GM12878 (cell line): Measurements from ENCODE around the gene ERC2. TPM values are rescaled to one million over a fixed set of nuclear protein-coding genes. Genes with fewer than 3 reads are reported as not detected.

Experiments
- ATAC-seq: fragments of 200-7000 bp; cut with Tn5 transposase; 3 replicates; pipeline ENCODE4 v1.9.1; 2020; ENCODE audit warnings: mild to moderate bottlenecking, moderate library complexity
- BruUV-seq: library from RNA; stranded (reverse); fragments of 400-500 nt; replicated peaks from 2 replicates; lab custom pipeline; 2021; lab: Mats Ljungman, UMichigan
- CTCF ChIA-PET: fragments of 300-600 bp; sonication (Branson Sonifier 250); formaldehyde crosslinking; extraction: SDS; loops from one replicate; lab custom pipeline; 2021; ENCODE audit warnings: inconsistent platforms; lab: Yijun Ruan, JAX
- POLR2A ChIA-PET: fragments of 350-600 bp; formaldehyde crosslinking; extraction: SDS; loops from one replicate; lab custom pipeline; 2021; ENCODE audit warnings: inconsistent platforms; lab: Charles Lee
- RAD21 ChIA-PET: fragments of 300-600 bp; sonication (Branson Sonifier 250); formaldehyde crosslinking; loops from one replicate; lab custom pipeline; 2023; ENCODE audit warnings: antibody characterized with exemption; ENCODE audit not compliant: unreplicated experiment; lab: Charles Lee
- SMC1A ChIA-PET: fragments of 300-600 bp; sonication (Branson Sonifier 250); formaldehyde crosslinking; loops from one replicate; lab custom pipeline; 2023; ENCODE audit not compliant: unreplicated experiment, uncharacterized antibody; lab: Charles Lee
- DNase-seq: peaks from one replicate; pipeline ENCODE4 v3.0.0-alpha.2; 2011; ENCODE audit warnings: low read depth, low spot score
- FAIRE-seq: peaks from 3 replicates; lab custom pipeline; 2011; peaks lifted over from hg19 to GRCh38; lab: Jason Lieb, UNC
- H2AFZ ChIP-seq: 2 replicates; pipeline ENCODE4 v1.6.0; 2011; ENCODE audit warnings: low read depth, low read length, control low read depth; ENCODE audit not compliant: control insufficient read depth
- H3K27ac ChIP-seq: 2 replicates; pipeline ENCODE4 v1.5.1; 2011; ENCODE audit warnings: control low read depth; ENCODE audit not compliant: control insufficient read depth, insufficient read depth
- H3K27me3 ChIP-seq, 2 experiments: replicated peaks in 1 of 2; 2 replicates each; pipeline versions ENCODE4 v1.6.0 to v1.6.1; 2011; ENCODE audit warnings: low read length in 1 of 2; ENCODE audit not compliant: control insufficient read depth in 2 of 2, insufficient read depth in 2 of 2
- H3K36me3 ChIP-seq, 2 experiments: 2 replicates each; pipeline ENCODE4 v1.5.1; 2011; ENCODE audit warnings: low read length in 1 of 2; ENCODE audit not compliant: control insufficient read depth in 2 of 2, insufficient read depth in 2 of 2
- H3K4me1 ChIP-seq: 2 replicates; pipeline ENCODE4 v1.6.1; 2011; ENCODE audit warnings: mild to moderate bottlenecking, low read length, moderate library complexity, mixed read lengths; ENCODE audit not compliant: control insufficient read depth, insufficient read depth
- H3K4me2 ChIP-seq: 2 replicates; pipeline ENCODE4 v1.6.0; 2011; ENCODE audit warnings: control low read depth; ENCODE audit not compliant: control insufficient read depth, insufficient read depth
- H3K4me3 ChIP-seq: fragments of 200-600 bp; sonication (generic); 2 replicates; pipeline ENCODE4 v1.5.1; 2016
- H3K79me2 ChIP-seq: 2 replicates; pipeline ENCODE4 v1.6.0; 2011; ENCODE audit warnings: low read length; ENCODE audit not compliant: control insufficient read depth, insufficient read depth
- H3K9ac ChIP-seq: 2 replicates; pipeline ENCODE4 v1.8.0; 2011; ENCODE audit warnings: low read length, control low read depth, mixed read lengths; ENCODE audit not compliant: control insufficient read depth, insufficient read depth
- H3K9me3 ChIP-seq: replicated peaks from 3 replicates; pipeline ENCODE4 v1.5.1; 2011; ENCODE audit warnings: mild to moderate bottlenecking, low read length; ENCODE audit not compliant: control insufficient read depth, insufficient read depth
- H4K20me1 ChIP-seq: 2 replicates; pipeline ENCODE4 v1.6.0; 2011; ENCODE audit not compliant: control insufficient read depth, insufficient read depth
- ATF7 ChIP-seq: fragments of 450-650 bp; IDR thresholded peaks from 2 replicates; pipeline ENCODE4 v1.6.1; 2016; ENCODE audit warnings: low read depth, mild to moderate bottlenecking
- CHD1 ChIP-seq: IDR thresholded peaks from 2 replicates; pipeline ENCODE4 v1.6.1; 2012; ENCODE audit warnings: low read depth, low read length, improper control_type of control experiment
- MEF2A ChIP-seq: IDR thresholded peaks from 2 replicates; pipeline ENCODE4 v1.6.1; 2011; ENCODE audit warnings: low read depth, mild to moderate bottlenecking, low read length, moderate library complexity; ENCODE audit not compliant: insufficient read depth
- MLLT1 ChIP-seq: fragments of 450-650 bp; IDR thresholded peaks from 2 replicates; pipeline ENCODE4 v1.6.1; 2016; ENCODE audit warnings: mild to moderate bottlenecking
- NFIC ChIP-seq: IDR thresholded peaks from 2 replicates; pipeline ENCODE4 v1.6.1; 2012; ENCODE audit warnings: low read depth, mild to moderate bottlenecking, inconsistent platforms, low read length, moderate library complexity
- REST ChIP-seq: IDR thresholded peaks from 2 replicates; pipeline ENCODE4 v1.6.1; 2012; ENCODE audit warnings: mild to moderate bottlenecking, low read depth, low read length
- STAT1 ChIP-seq: fragments of 450-650 bp; conservative IDR thresholded peaks from 2 replicates; pipeline ENCODE4 v1.6.1; 2014; ENCODE audit warnings: antibody characterized with exemption, mild to moderate bottlenecking
- ZNF217 ChIP-seq: fragments of 450-650 bp; IDR thresholded peaks from 2 replicates; pipeline ENCODE4 v1.6.1; 2017; ENCODE audit warnings: antibody characterized with exemption, mild to moderate bottlenecking
- WGBS: methylation state at CpG from one replicate; pipeline ENCODE4 v1.1.6; 2016; ENCODE audit warnings: low lambda C conversion rate; ENCODE audit not compliant: insufficient replicate concordance, insufficient coverage; ENCODE audit errors: missing lambda C conversion rate; 5-methylcytosine and 5-hydroxymethylcytosine counted together
- in situ Hi-C: fragments of 300-500 bp; cut with MboI; formaldehyde crosslinking; loops from 9 replicates; pipeline ENCODE4 v1.14.3; 2018; ENCODE audit warnings: mixed read lengths
- intact Hi-C: fragments of 100-400 bp; cut with micrococcal nuclease; formaldehyde crosslinking; loops from one replicate; pipeline ENCODE4 v1.14.2; 2022; ENCODE audit not compliant: unreplicated experiment
- polyA plus RNA-seq, 11 experiments: library from polyadenylated mRNA; depleted of rRNA in 4 of 11; unstranded in 6 of 11; stranded (reverse) in 5 of 11; fragments of >200 nt; fragmentation: Nextera tagmentation in 4 of 11; fragmentation: Illumina TruSeq in 1 of 11; extraction: Ambion mirVana in 4 of 11; extraction: Trizol in 1 of 11; gene quantifications; 1 replicate in 1 of 11; 2 replicates in 10 of 11; pipeline versions ENCODE4 v1.2.1 to v1.2.3, GENCODE V29; 2011 to 2016; ENCODE audit warnings: inconsistent platforms in 2 of 11, missing spikeins in 2 of 11, low read depth in 1 of 11
- total RNA-seq, 4 experiments: library from RNA; depleted of rRNA in 3 of 4; stranded (reverse); fragments of >200 nt in 3 of 4; fragmentation: Illumina TruSeq in 1 of 4; extraction: Trizol in 1 of 4; gene quantifications; 2 replicates each; pipeline versions ENCODE4 v1.2.1 to v1.2.3, GENCODE V29; 2013 to 2021

Gene ERC2
- total and polyA plus RNA-seq, 10 of the 15 experiments (the other 5 are each of a cell fraction or from before 2014, with no cell fraction given): 0.06 to 1.4 (median 0.12) TPM; not detected in 3

GRCh38 chr3:56188201-56188600 is 280.1 kb downstream of the ERC2 start:
- FAIRE-seq (no peak), DNase-seq (no peak), ATAC-seq (no peak)
- ChIA-PET SMC1A (no interaction called here), RAD21 (no interaction called here), POLR2A (no interaction called here), CTCF (no interaction called here)
- Histone ChIP-seq H3K4me3 (no peak overlapping the region), H3K36me3 (no peaks in the 10 kb centered on the region), H3K4me2 (no peak overlapping the region), H3K9me3 (no peaks in the 10 kb centered on the region), H3K79me2 (no peaks in the 10 kb centered on the region), H3K9ac (no peak overlapping the region), H3K27me3 (no peaks in the 10 kb centered on the region), H3K27ac (no peak overlapping the region), H4K20me1 (no peaks in the 10 kb centered on the region), H2AFZ (no peak overlapping the region), H3K4me1 (no peaks in the 10 kb centered on the region)
- TF ChIP-seq NFIC (no peak), CHD1 (no peak), REST (no peak), ATF7 (no peak), STAT1 (no peak), ZNF217 (no peak), MLLT1 (no peak), MEF2A (no peak)
- in situ Hi-C loops (no loop called here), intact Hi-C loops (no loop called here)
- BruUV-seq: no TSS peak
- WGBS: 16% methylated on average over 9 of the region's 9 CpGs
